NCI-H146 (cell line): ENCODE results near the gene CAPN10.
"Not testable (repeated sequence)": the region's sequence is repeated elsewhere in the genome, so short reads cannot be mapped to it uniquely, and the experiment has no call there.

Experiments
- DNase-seq: peaks from one replicate; lab custom pipeline; 2025; lab: John Stamatoyannopoulos, UW

The CAPN10 gene

GRCh38 chr2:240586198-240586918 lies at the start of gene CAPN10:
Gene CAPN10, plus strand, starts transcription at chr2:240586734. Its CDS starts 178 bp downstream, at chr2:240586912.
- DNase-seq: peak; percentile 92

- no peak for DNase-seq
Observed at GRCh38 chr2:240538031-240538780, 48.3 kb upstream of the CAPN10 start.

- DNase-seq: not testable (repeated sequence)
Observed at GRCh38 chr2:240539101-240539500, 47.4 kb upstream of the CAPN10 start.

GRCh38 chr2:240539906-240540305 lies 46.6 kb upstream of the CAPN10 start:
- no peak for DNase-seq

GRCh38 chr2:240551288-240551687 lies 35.2 kb upstream of the CAPN10 start:
- no peak for DNase-seq

- no peak for DNase-seq
Observed at GRCh38 chr2:240551811-240552210, 34.7 kb upstream of the CAPN10 start.

GRCh38 chr2:240553956-240554480 lies 32.5 kb upstream of the CAPN10 start:
- no peak for DNase-seq

GRCh38 chr2:240554767-240555493 lies 31.6 kb upstream of the CAPN10 start:
- DNase-seq: no peak

GRCh38 chr2:240555541-240556250 lies 30.8 kb upstream of the CAPN10 start:
- DNase-seq: no peak

- no peak for DNase-seq
Observed at GRCh38 chr2:240556553-240557100, 29.9 kb upstream of the CAPN10 start.

- DNase-seq: no peak
Observed at GRCh38 chr2:240557101-240557751, 29.3 kb upstream of the CAPN10 start.

GRCh38 chr2:240557808-240558207 lies 28.7 kb upstream of the CAPN10 start, which contains the start of gene ANKMY1:
Gene ANKMY1, minus strand, starts transcription at chr2:240557988. Its CDS starts 653 bp downstream, at chr2:240557335.
- no peak for DNase-seq

- DNase-seq: no peak
Observed at GRCh38 chr2:240558236-240558761, 28.2 kb upstream of the CAPN10 start.

- no peak for DNase-seq
Observed at GRCh38 chr2:240559286-240559685, 27.2 kb upstream of the CAPN10 start.

GRCh38 chr2:240560084-240560479 lies 26.5 kb upstream of the CAPN10 start, which contains the start of gene DUSP28:
Gene DUSP28, plus strand, starts transcription at chr2:240560357. Its CDS starts 328 bp downstream, at chr2:240560685.
- peak; percentile 79 for DNase-seq

GRCh38 chr2:240560480-240561324 lies 25.8 kb upstream of the CAPN10 start:
- peak; percentile 95 for DNase-seq

GRCh38 chr2:240561325-240561971 lies 25.1 kb upstream of the CAPN10 start:
- no peak for DNase-seq

GRCh38 chr2:240563231-240563630 lies 23.3 kb upstream of the CAPN10 start:
- DNase-seq: not testable (repeated sequence)
